KMS-11 (cell line): Measurements from ENCODE around the gene LIPF.

Source experiments
- H2AFZ ChIP-seq: fragments of 200-600 bp; sonication (generic); 2 replicates; pipeline ENCODE4 v1.6.1; 2016; ENCODE audit warnings: antibody characterized with exemption, mixed run types, low read depth
- H3K27ac ChIP-seq: fragments of 200-600 bp; sonication (generic); 2 replicates; pipeline ENCODE4 v1.6.1; 2016; ENCODE audit warnings: mild to moderate bottlenecking, mixed run types
- H3K27me3 ChIP-seq: fragments of 200-600 bp; sonication (generic); 2 replicates; pipeline ENCODE4 v1.6.1; 2017; ENCODE audit warnings: mild to moderate bottlenecking, low read depth, mixed run types, moderate library complexity; ENCODE audit not compliant: insufficient read depth
- H3K36me3 ChIP-seq: fragments of 200-600 bp; sonication (generic); 2 replicates; pipeline ENCODE4 v1.6.1; 2017; ENCODE audit warnings: mild to moderate bottlenecking, mixed run types; ENCODE audit not compliant: insufficient read depth
- H3K4me1 ChIP-seq: fragments of 200-600 bp; sonication (generic); 2 replicates; pipeline ENCODE4 v1.6.1; 2016; ENCODE audit warnings: mild to moderate bottlenecking, low read depth, mixed run types; ENCODE audit not compliant: poor library complexity, severe bottlenecking
- H3K4me2 ChIP-seq: fragments of 200-600 bp; sonication (generic); 2 replicates; pipeline ENCODE4 v1.7.0; 2016; ENCODE audit warnings: mild to moderate bottlenecking, mixed run types
- H3K4me3 ChIP-seq: fragments of 200-600 bp; sonication (generic); IDR thresholded peaks from 2 replicates; pipeline ENCODE4 v1.6.1; 2017; ENCODE audit warnings: low read depth, low read length, mixed read lengths; ENCODE audit not compliant: insufficient read depth
- H3K79me2 ChIP-seq: fragments of 200-600 bp; sonication (generic); 2 replicates; pipeline ENCODE4 v1.6.1; 2016; ENCODE audit warnings: low read depth, mixed run types; ENCODE audit not compliant: insufficient read depth
- H3K9ac ChIP-seq: fragments of 200-600 bp; sonication (generic); 2 replicates; pipeline ENCODE4 v1.6.1; 2016; ENCODE audit warnings: mild to moderate bottlenecking, mixed run types
- H4K20me1 ChIP-seq: fragments of 200-600 bp; sonication (generic); 2 replicates; pipeline ENCODE4 v1.6.1; 2016; ENCODE audit warnings: mild to moderate bottlenecking, mixed run types; ENCODE audit not compliant: insufficient read depth
- CTCF ChIP-seq: fragments of 200-600 bp; sonication (generic); conservative IDR thresholded peaks from 2 replicates; pipeline ENCODE4 v1.6.1; 2017; ENCODE audit warnings: low read depth, mild to moderate bottlenecking, antibody characterized with exemption, low read length, moderate library complexity, mixed read lengths

The LIPF gene

GRCh38 chr10:88728107-88728763, 64.0 kb downstream of the LIPF start:
- no peak overlapping the region for H2AFZ ChIP-seq
- no peak overlapping the region for H3K4me3 ChIP-seq
- no peak overlapping the region for H3K27ac ChIP-seq
- no peaks in the 10 kb centered on the region for H4K20me1 ChIP-seq
- no peaks in the 10 kb centered on the region for H3K79me2 ChIP-seq
- 0 out of 2 replicates have a peak, but pooled peaks have one; percentile 35 for TF ChIP-seq CTCF
- H3K4me1 ChIP-seq = peaks cover 7% of the 10 kb centered on the region
- no peaks in the 10 kb centered on the region for H3K36me3 ChIP-seq
- H3K4me2 ChIP-seq = no peak overlapping the region
- no peaks in the 10 kb centered on the region for H3K27me3 ChIP-seq
- H3K9ac ChIP-seq = no peak overlapping the region
